ENCODE results near the gene ACTN1. TPM values are rescaled to one million over a fixed set of nuclear protein-coding genes. Genes with fewer than 3 reads are reported as not detected.
A peak's percentile ranks its signal among the peaks of the same experiment; 100 is the strongest.

ACTN1 gene
- total and polyA plus RNA-seq, 2 experiments from 2014 or later = 88.0 to 163 TPM

GRCh38 chr14:68970736-68971135 lies 8.4 kb downstream of the ACTN1 start:
- no peak for TF ChIP-seq EZH2 (IDR thresholded peaks at IDR 0.05; ENCODE audit: borderline replicate concordance)
- no peak for TF ChIP-seq CTCF (IDR thresholded peaks at IDR 0.05; ENCODE audit: poor library complexity)
- TF ChIP-seq EZH2phosphoT487 (IDR thresholded peaks at IDR 0.05; ENCODE audit: low read depth, severe bottlenecking, unreplicated experiment) = no peak
- Histone ChIP-seq H3K36me3 (replicated peaks; ENCODE audit: insufficient read depth, low read depth) (no peaks in the 10 kb centered on the region), H3K27ac (peak overlapping the region; percentile 88), H3K9me3 (ENCODE audit: low read depth) (no peaks in the 10 kb centered on the region), H4K20me1 (ENCODE audit: insufficient read depth, poor library complexity, severe bottlenecking) (peaks cover 9% of the 10 kb centered on the region), H2AFZ (no peak overlapping the region), H3K4me2 (peak overlapping the region; percentile 8), H3K79me2 (peaks cover 100% of the 10 kb centered on the region), H3K27me3 (no peaks in the 10 kb centered on the region), H3K4me1 (ENCODE audit: insufficient read depth) (peaks cover 54% of the 10 kb centered on the region), H3K4me3 (no peak overlapping the region), H3K9me2 (replicated peaks; ENCODE audit: insufficient read depth) (no peaks in the 10 kb centered on the region)
- DNase-seq (ENCODE audit: low spot score) = no peak
- WGBS (ENCODE audit: low lambda C conversion rate, missing lambda C conversion rate) = 70% methylated on average over 5 of the region's 5 CpGs

GRCh38 chr14:68970038-68970612 lies 9.0 kb downstream of the ACTN1 start:
- H3K9me3 ChIP-seq (ENCODE audit: low read depth) = no peaks in the 10 kb centered on the region
- no peak for TF ChIP-seq EZH2 (IDR thresholded peaks at IDR 0.05; ENCODE audit: borderline replicate concordance)
- TF ChIP-seq EZH2phosphoT487 (IDR thresholded peaks at IDR 0.05; ENCODE audit: low read depth, severe bottlenecking, unreplicated experiment) = no peak
- TF ChIP-seq CTCF (IDR thresholded peaks at IDR 0.05; ENCODE audit: poor library complexity) = no peak
- peaks cover 8% of the 10 kb centered on the region for H4K20me1 ChIP-seq (ENCODE audit: insufficient read depth, poor library complexity, severe bottlenecking)
- DNase-seq (ENCODE audit: low spot score) = no peak
- no peaks in the 10 kb centered on the region for H3K36me3 ChIP-seq (replicated peaks; ENCODE audit: insufficient read depth, low read depth)
- H3K4me2 ChIP-seq = peak overlapping the region; percentile 8
- H3K27me3 ChIP-seq = no peaks in the 10 kb centered on the region
- H3K9me2 ChIP-seq (replicated peaks; ENCODE audit: insufficient read depth) = no peaks in the 10 kb centered on the region
- 29% methylated on average over 8 of the region's 8 CpGs for WGBS (ENCODE audit: low lambda C conversion rate, missing lambda C conversion rate)
- H2AFZ ChIP-seq = no peak overlapping the region
- H3K27ac ChIP-seq = peak overlapping the region; percentile 88
- peaks cover 56% of the 10 kb centered on the region for H3K4me1 ChIP-seq (ENCODE audit: insufficient read depth)
- H3K4me3 ChIP-seq = no peak overlapping the region
- H3K79me2 ChIP-seq = peaks cover 100% of the 10 kb centered on the region

GRCh38 chr14:68969278-68970033 lies 9.6 kb downstream of the ACTN1 start:
- H2AFZ ChIP-seq = no peak overlapping the region
- H3K27me3 ChIP-seq = no peaks in the 10 kb centered on the region
- no peaks in the 10 kb centered on the region for H3K36me3 ChIP-seq (replicated peaks; ENCODE audit: insufficient read depth, low read depth)
- H3K4me1 ChIP-seq (ENCODE audit: insufficient read depth) = peaks cover 56% of the 10 kb centered on the region
- 57% methylated on average over 12 of the region's 12 CpGs for WGBS (ENCODE audit: low lambda C conversion rate, missing lambda C conversion rate)
- H4K20me1 ChIP-seq (ENCODE audit: insufficient read depth, poor library complexity, severe bottlenecking) = peaks cover 11% of the 10 kb centered on the region
- H3K4me3 ChIP-seq = no peak overlapping the region
- no peak for DNase-seq (ENCODE audit: low spot score)
- no peaks in the 10 kb centered on the region for H3K9me3 ChIP-seq (ENCODE audit: low read depth)
- TF ChIP-seq EZH2 (IDR thresholded peaks at IDR 0.05; ENCODE audit: borderline replicate concordance) (no peak), CTCF (IDR thresholded peaks at IDR 0.05; ENCODE audit: poor library complexity) (no peak), EZH2phosphoT487 (IDR thresholded peaks at IDR 0.05; ENCODE audit: low read depth, severe bottlenecking, unreplicated experiment) (no peak)
- H3K79me2 ChIP-seq = peaks cover 100% of the 10 kb centered on the region
- H3K9me2 ChIP-seq (replicated peaks; ENCODE audit: insufficient read depth) = no peaks in the 10 kb centered on the region
- peak overlapping the region; percentile 8 for H3K4me2 ChIP-seq
- peak overlapping the region; percentile 88 for H3K27ac ChIP-seq

Data from hepatocyte (in vitro differentiated cells).